Cardiac muscle cell (in vitro differentiated cells and primary cell): ENCODE results near the gene MYO5C. TPM values are rescaled to one million over a fixed set of nuclear protein-coding genes. Genes with fewer than 3 reads are reported as not detected.
A peak's percentile ranks its signal among the peaks of the same experiment; 100 is the strongest.

Experiments
- DNase-seq, 2 donors: peaks; one replicate each; pipeline versions ENCODE4 v3.0.0 to v3.0.0-alpha.2; 2010 to 2017; ENCODE audit warnings: low read depth in 1 of 2, low spot score in 1 of 2
- H3K27ac ChIP-seq: fragments of 200-600 bp; sonication (generic); 2 replicates; pipeline ENCODE4 v1.5.1; 2016
- H3K27me3 ChIP-seq: fragments of 200-600 bp; sonication (generic); 2 replicates; pipeline ENCODE4 v1.6.0; 2016; ENCODE audit warnings: control low read depth
- H3K36me3 ChIP-seq: fragments of 200-600 bp; sonication (generic); 2 replicates; pipeline ENCODE4 v1.5.1; 2016; ENCODE audit warnings: control low read depth
- H3K4me1 ChIP-seq: fragments of 200-600 bp; sonication (generic); 2 replicates; pipeline ENCODE4 v1.8.1; 2017; ENCODE audit warnings: low read depth, mild to moderate bottlenecking, mixed run types
- H3K4me3 ChIP-seq: fragments of 200-600 bp; sonication (generic); 2 replicates; pipeline ENCODE4 v1.5.1; 2016; ENCODE audit warnings: mild to moderate bottlenecking
- H3K9me3 ChIP-seq: fragments of 200-600 bp; sonication (generic); 2 replicates; pipeline ENCODE4 v1.5.1; 2017; ENCODE audit warnings: low read depth, mild to moderate bottlenecking, control low read depth
- CTCF ChIP-seq: IDR thresholded peaks from 2 replicates; pipeline ENCODE4 v1.5.1; 2012; ENCODE audit warnings: low read depth, mild to moderate bottlenecking, low read length
- polyA plus RNA-seq: library from polyadenylated mRNA; unstranded; fragments of >200 nt; fragmentation: Nextera tagmentation; extraction: Ambion mirVana; gene quantifications from 2 replicates; pipeline ENCODE4 v1.2.1, GENCODE V29; 2016
- total RNA-seq: library from RNA; depleted of rRNA; stranded (reverse); fragments of >200 nt; gene quantifications from 2 replicates; pipeline ENCODE4 v1.2.3, GENCODE V29; 2016

Gene MYO5C
- total and polyA plus RNA-seq, 2 experiments from 2014 or later, result 2.9 to 8.5 TPM

DNA sequence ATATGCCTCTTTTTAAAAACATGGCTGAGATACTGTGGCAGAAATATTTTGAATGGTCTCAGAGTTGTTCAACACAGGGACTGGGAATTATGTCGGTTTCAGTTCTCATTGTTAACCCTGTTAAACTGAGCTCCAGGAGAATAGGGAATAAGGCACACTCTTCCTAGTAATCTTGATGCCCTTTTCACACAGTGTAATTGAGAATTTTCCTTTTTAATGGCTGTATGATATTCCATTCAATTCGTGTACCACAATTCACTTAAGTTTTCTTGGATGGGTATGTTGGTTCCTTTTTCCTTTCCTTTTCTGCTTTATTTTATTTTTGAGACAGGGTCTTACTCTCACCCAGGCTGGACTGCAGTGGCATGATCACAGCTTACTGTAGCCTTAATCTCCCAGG is 149.3 kb downstream of the MYO5C start:
- no peak for TF ChIP-seq CTCF
- H3K27me3 ChIP-seq, result no peaks in the 10 kb centered on the region
- no peak overlapping the region for H3K27ac ChIP-seq
- DNase-seq, result no peak
- H3K36me3 ChIP-seq, result no peaks in the 10 kb centered on the region
- no peak overlapping the region for H3K4me3 ChIP-seq
- H3K9me3 ChIP-seq, result no peaks in the 10 kb centered on the region
- no peaks in the 10 kb centered on the region for H3K4me1 ChIP-seq

DNA sequence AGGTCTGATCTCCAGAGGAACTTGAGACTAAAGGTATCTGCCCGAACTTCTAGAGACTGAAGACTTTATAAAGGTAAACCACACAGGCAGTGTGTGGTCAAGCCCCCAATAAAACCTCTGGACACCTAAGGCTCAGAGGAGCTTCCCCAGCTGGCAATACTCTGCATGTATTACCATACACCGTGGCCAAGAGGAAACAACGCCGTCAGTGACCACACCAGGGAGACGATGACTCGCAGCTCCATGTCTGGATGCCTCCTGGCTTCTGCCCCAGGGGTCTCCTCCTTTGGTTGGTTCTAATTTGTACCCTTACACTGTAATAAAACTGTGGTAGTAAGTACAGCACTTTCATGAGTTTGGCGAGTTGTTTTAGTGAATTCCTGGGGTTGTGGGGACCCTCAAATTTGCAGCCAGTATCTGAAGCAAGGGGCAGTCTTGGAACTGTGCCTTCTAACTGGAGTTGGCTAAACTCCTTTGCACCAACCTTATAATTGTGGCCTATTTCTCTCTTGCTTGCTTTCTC is 150.9 kb downstream of the MYO5C start:
- no peak for TF ChIP-seq CTCF
- Histone ChIP-seq H3K36me3 (no peaks in the 10 kb centered on the region), H3K4me1 (no peaks in the 10 kb centered on the region), H3K9me3 (no peaks in the 10 kb centered on the region), H3K4me3 (no peak overlapping the region), H3K27ac (no peak overlapping the region), H3K27me3 (no peaks in the 10 kb centered on the region)
- DNase-seq, result peak in 1 of 2 donors; percentile 57

- no peak for TF ChIP-seq CTCF
- H3K4me1 ChIP-seq, result no peaks in the 10 kb centered on the region
- H3K27ac ChIP-seq, result no peak overlapping the region
- no peak overlapping the region for H3K4me3 ChIP-seq
- no peaks in the 10 kb centered on the region for H3K27me3 ChIP-seq
- no peaks in the 10 kb centered on the region for H3K36me3 ChIP-seq
- DNase-seq, result peak in 1 of 2 donors; percentile 94
- no peaks in the 10 kb centered on the region for H3K9me3 ChIP-seq
Observed at GRCh38 chr15:52143873-52144272, 151.7 kb downstream of the MYO5C start.

Other genes with a start within 250 kb of the MYO5C start
- gene BCL2L10, start 183.0 kb downstream of the MYO5C start, total RNA-seq, result 0.36 TPM in 1 of 2 replicates, not detected in the other
- gene BCL2L10, start 183.0 kb downstream of the MYO5C start, polyA plus RNA-seq, result not detected in 2 replicates
- 38.4 and 50.2 TPM in 2 replicates for gene GNB5, start 104.4 kb downstream of the MYO5C start, total RNA-seq
- 31.2 and 36.7 TPM in 2 replicates for gene GNB5, start 104.4 kb downstream of the MYO5C start, polyA plus RNA-seq
- 15.2 and 27.7 TPM in 2 replicates for gene MYO5A, start 233.1 kb upstream of the MYO5C start, total RNA-seq
- 5.1 and 7.4 TPM in 2 replicates for gene MYO5A, start 233.1 kb upstream of the MYO5C start, polyA plus RNA-seq